Measurements from ENCODE around the gene JAK2. TPM values are rescaled to one million over a fixed set of nuclear protein-coding genes. Genes with fewer than 3 reads are reported as not detected.

The JAK2 gene
- polyA plus RNA-seq, 1 experiment, result 9.2 TPM

DNA sequence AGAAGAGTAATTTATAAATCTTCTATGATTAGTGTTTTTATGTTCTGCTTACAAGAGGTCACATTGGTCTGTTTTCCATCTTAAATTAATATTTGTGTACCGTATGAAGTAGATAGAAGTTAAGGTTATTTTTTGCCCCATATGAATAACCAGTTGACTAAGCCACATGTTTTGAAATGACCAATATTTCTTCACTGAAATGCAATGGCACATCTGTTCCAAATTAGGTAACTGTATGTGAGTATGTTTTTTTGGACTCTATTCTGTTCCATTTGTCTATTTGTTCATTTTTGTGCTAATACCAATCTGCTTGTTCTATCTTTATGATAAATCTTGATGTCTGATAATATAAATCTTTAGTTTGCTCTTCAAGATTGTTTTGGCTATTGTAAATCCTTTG lies 17.7 kb downstream of the JAK2 start:
- ChIA-PET CTCF (no interaction called here), POLR2A (no interaction called here)
- H3K27ac ChIP-seq (ENCODE audit: low read depth, low read length), result no peak overlapping the region
- no peaks in the 10 kb centered on the region for H3K27me3 ChIP-seq (ENCODE audit: control insufficient read depth, insufficient read depth, low read length)
- no peaks in the 10 kb centered on the region for H3K9me3 ChIP-seq (ENCODE audit: control insufficient read depth, insufficient read depth, low read length)
- no peak for DNase-seq (ENCODE audit: low read depth, low spot score)
- TF ChIP-seq, protein P1, sequence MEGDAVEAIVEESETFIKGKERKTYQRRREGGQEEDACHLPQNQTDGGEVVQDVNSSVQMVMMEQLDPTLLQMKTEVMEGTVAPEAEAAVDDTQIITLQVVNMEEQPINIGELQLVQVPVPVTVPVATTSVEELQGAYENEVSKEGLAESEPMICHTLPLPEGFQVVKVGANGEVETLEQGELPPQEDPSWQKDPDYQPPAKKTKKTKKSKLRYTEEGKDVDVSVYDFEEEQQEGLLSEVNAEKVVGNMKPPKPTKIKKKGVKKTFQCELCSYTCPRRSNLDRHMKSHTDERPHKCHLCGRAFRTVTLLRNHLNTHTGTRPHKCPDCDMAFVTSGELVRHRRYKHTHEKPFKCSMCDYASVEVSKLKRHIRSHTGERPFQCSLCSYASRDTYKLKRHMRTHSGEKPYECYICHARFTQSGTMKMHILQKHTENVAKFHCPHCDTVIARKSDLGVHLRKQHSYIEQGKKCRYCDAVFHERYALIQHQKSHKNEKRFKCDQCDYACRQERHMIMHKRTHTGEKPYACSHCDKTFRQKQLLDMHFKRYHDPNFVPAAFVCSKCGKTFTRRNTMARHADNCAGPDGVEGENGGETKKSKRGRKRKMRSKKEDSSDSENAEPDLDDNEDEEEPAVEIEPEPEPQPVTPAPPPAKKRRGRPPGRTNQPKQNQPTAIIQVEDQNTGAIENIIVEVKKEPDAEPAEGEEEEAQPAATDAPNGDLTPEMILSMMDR (IDR thresholded peaks at IDR 0.05; ENCODE audit: low read depth, low read length), result no peak
- H3K4me3 ChIP-seq (ENCODE audit: low read depth, low read length), result no peak overlapping the region

DNA sequence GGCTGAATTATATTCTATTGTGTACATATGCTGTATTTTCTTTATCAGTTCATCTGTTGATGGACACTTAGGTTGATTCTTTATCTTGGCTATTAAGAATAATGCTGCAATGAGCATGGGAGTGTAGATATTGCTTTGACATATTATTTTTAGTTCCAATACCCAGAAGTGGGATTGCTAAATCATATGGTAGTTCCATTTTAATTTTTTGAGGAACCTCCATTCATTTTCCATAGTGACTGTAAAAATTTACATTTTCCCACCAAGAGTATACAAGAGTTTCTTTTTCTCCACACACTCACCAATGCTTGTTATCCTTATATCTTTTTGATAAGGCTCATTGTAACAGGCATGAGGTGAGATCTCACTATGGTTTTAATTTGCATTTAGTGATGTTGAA lies 19.4 kb downstream of the JAK2 start:
- TF ChIP-seq, protein P1 (IDR thresholded peaks at IDR 0.05; ENCODE audit: low read depth, low read length), result no peak
- Histone ChIP-seq H3K4me3 (ENCODE audit: low read depth, low read length) (no peak overlapping the region), H3K27ac (ENCODE audit: low read depth, low read length) (no peak overlapping the region), H3K27me3 (ENCODE audit: control insufficient read depth, insufficient read depth, low read length) (no peaks in the 10 kb centered on the region), H3K9me3 (ENCODE audit: control insufficient read depth, insufficient read depth, low read length) (no peaks in the 10 kb centered on the region)
- DNase-seq (ENCODE audit: low read depth, low spot score), result no peak
- CTCF ChIA-PET, result no interaction called here
- POLR2A ChIA-PET, result no interaction called here

DNA sequence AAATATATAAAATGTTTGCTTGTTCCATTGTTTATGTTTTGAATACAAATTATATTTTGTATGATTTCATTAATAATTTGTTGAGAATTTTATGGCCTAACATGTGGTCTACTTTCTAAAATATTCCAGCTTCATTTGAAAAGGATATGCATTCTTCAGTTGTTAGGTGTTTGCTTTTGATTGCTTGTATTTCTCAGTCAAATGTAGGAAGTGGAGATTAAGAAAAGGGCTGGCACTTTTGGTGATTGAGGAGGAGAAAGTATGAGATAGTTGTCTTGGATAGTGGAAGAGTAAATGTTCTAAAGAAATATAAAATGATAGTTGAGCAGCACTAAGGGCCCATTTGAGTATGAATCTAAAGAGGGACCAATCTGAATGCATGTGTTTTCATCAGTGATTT lies 23.1 kb downstream of the JAK2 start:
- CTCF ChIA-PET, result interaction anchor here (2.4 kb wide), 1 partner anchor 20 kb away, joined by 13 read pairs; no protein-coding TSS in a partner anchor
- no peak for DNase-seq (ENCODE audit: low read depth, low spot score)
- H3K4me3 ChIP-seq (ENCODE audit: low read depth, low read length), result no peak overlapping the region
- no peaks in the 10 kb centered on the region for H3K9me3 ChIP-seq (ENCODE audit: control insufficient read depth, insufficient read depth, low read length)
- no peaks in the 10 kb centered on the region for H3K27me3 ChIP-seq (ENCODE audit: control insufficient read depth, insufficient read depth, low read length)
- POLR2A ChIA-PET, result no interaction called here
- no peak overlapping the region for H3K27ac ChIP-seq (ENCODE audit: low read depth, low read length)
- TF ChIP-seq, protein P1 (IDR thresholded peaks at IDR 0.05; ENCODE audit: low read depth, low read length), result no peak

DNA sequence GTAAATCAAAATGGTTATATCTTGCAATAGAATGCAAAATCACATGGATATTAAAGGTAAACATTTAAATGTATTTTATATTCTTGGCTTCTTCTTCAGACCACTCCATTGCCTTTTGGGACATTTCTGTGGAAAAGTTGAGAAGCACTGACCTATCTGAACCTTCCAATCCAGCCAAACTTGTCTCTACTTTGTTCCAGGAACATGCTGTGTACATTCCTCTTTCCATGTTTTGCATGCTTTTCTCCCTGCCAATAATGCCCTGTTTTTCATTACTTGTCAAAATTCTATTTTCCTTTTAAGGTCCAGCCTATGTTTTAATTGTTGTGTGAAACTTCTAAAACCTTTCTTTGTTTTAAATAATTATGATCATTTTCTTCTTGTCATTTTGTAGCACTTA lies 28.3 kb downstream of the JAK2 start:
- Histone ChIP-seq H3K27ac (ENCODE audit: low read depth, low read length) (no peak overlapping the region), H3K27me3 (ENCODE audit: control insufficient read depth, insufficient read depth, low read length) (no peaks in the 10 kb centered on the region), H3K4me3 (ENCODE audit: low read depth, low read length) (no peak overlapping the region), H3K9me3 (ENCODE audit: control insufficient read depth, insufficient read depth, low read length) (peaks cover 3% of the 10 kb centered on the region)
- ChIA-PET POLR2A (no interaction called here), CTCF (interaction anchor here (1.0 kb wide), 1 partner anchor 26 kb away, joined by 3 read pairs; no protein-coding TSS in a partner anchor)
- TF ChIP-seq, protein P1 (IDR thresholded peaks at IDR 0.05; ENCODE audit: low read depth, low read length), result no peak
- no peak for DNase-seq (ENCODE audit: low read depth, low spot score)

DNA sequence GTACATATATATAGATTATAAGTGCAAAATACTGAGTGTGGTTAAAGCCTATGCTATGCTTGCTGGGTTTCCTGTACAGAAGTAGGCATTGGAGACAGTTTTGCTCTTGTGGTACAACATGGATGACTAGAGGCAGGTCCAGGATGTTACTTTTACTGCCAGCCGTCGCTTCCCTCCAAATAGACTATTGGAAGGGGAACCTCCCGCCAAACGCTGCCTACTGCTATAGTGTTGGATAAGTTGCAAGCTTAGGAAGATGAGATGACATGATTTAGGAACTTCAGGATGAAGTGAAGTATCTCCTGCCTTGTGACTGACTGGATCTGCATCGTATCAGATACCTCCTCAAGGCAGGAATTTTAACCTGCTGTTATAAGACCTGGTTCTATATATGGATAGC lies 30.9 kb downstream of the JAK2 start:
- Histone ChIP-seq H3K9me3 (ENCODE audit: control insufficient read depth, insufficient read depth, low read length) (peaks cover 4% of the 10 kb centered on the region), H3K27ac (ENCODE audit: low read depth, low read length) (no peak overlapping the region), H3K27me3 (ENCODE audit: control insufficient read depth, insufficient read depth, low read length) (no peaks in the 10 kb centered on the region), H3K4me3 (ENCODE audit: low read depth, low read length) (no peak overlapping the region)
- DNase-seq (ENCODE audit: low read depth, low spot score), result no peak
- TF ChIP-seq, protein P1 (IDR thresholded peaks at IDR 0.05; ENCODE audit: low read depth, low read length), result no peak
- CTCF ChIA-PET, result no interaction called here
- POLR2A ChIA-PET, result no interaction called here
